GM18907 (cell line): ENCODE measurements around the gene SLC9A6.
A peak's percentile ranks its signal among the peaks of the same experiment; 100 is the strongest.

Experiments
- ATAC-seq: cut with Tn5 transposase; IDR thresholded peaks from one replicate; pipeline ENCODE4 v1.9.1; 2021; ENCODE audit warnings: mild to moderate bottlenecking, moderate library complexity; ENCODE audit not compliant: unreplicated experiment

Gene SLC9A6

GRCh38 chrX:135985157-135985972 lies at the start of gene SLC9A6:
Gene SLC9A6 (plus strand): TSS chrX:135985435. CDS start chrX:135985659, 224 bp downstream.
- ATAC-seq = peak; percentile 90

GRCh38 chrX:135944486-135944885 lies 40.7 kb upstream of the SLC9A6 start:
- no peak for ATAC-seq

GRCh38 chrX:135951291-135951690 lies 33.9 kb upstream of the SLC9A6 start:
- no peak for ATAC-seq

GRCh38 chrX:135973025-135973547 lies 12.1 kb upstream of the SLC9A6 start:
- ATAC-seq = peak; percentile 21

GRCh38 chrX:135973548-135974278 lies 11.5 kb upstream of the SLC9A6 start, which contains the start of gene MMGT1:
Gene MMGT1 (minus strand): TSS chrX:135973988. CDS start chrX:135973675, 313 bp downstream.
- peak; percentile 83 for ATAC-seq

- ATAC-seq = no peak
Measured at GRCh38 chrX:135974279-135974856, 10.9 kb upstream of the SLC9A6 start.

- ATAC-seq = no peak
Measured at GRCh38 chrX:135975421-135975820, 9.8 kb upstream of the SLC9A6 start.

- ATAC-seq = no peak
Measured at GRCh38 chrX:135977611-135978010, 7.6 kb upstream of the SLC9A6 start.

- ATAC-seq = no peak
Measured at GRCh38 chrX:135981010-135981409, 4.2 kb upstream of the SLC9A6 start.

- no peak for ATAC-seq
Measured at GRCh38 chrX:135981668-135982067, 3.6 kb upstream of the SLC9A6 start.

GRCh38 chrX:135982860-135983259 lies 2.4 kb upstream of the SLC9A6 start:
- ATAC-seq = no peak

- ATAC-seq = no peak
Measured at GRCh38 chrX:135984256-135984655, 979 bp upstream of the SLC9A6 start.

- ATAC-seq = peak; percentile 29
Measured at GRCh38 chrX:135984791-135985156, 461 bp upstream of the SLC9A6 start.

- no peak for ATAC-seq
Measured at GRCh38 chrX:135985973-135986310, 707 bp downstream of the SLC9A6 start.

- ATAC-seq = no peak
Measured at GRCh38 chrX:135988245-135988644, 3.0 kb downstream of the SLC9A6 start.

- ATAC-seq = no peak
Measured at GRCh38 chrX:136015016-136015415, 29.8 kb downstream of the SLC9A6 start.

GRCh38 chrX:136016881-136017280 lies 31.6 kb downstream of the SLC9A6 start:
- ATAC-seq = no peak

GRCh38 chrX:136019226-136019625 lies 34.0 kb downstream of the SLC9A6 start:
- no peak for ATAC-seq

GRCh38 chrX:136021160-136021559 lies 35.9 kb downstream of the SLC9A6 start:
- ATAC-seq = peak; percentile 78

- ATAC-seq = no peak
Measured at GRCh38 chrX:136021903-136022302, 36.7 kb downstream of the SLC9A6 start.

GRCh38 chrX:136025091-136025490 lies 39.9 kb downstream of the SLC9A6 start:
- ATAC-seq = no peak
